ENCODE data around the gene ANTKMT. TPM values are rescaled to one million over a fixed set of nuclear protein-coding genes. Genes with fewer than 3 reads are reported as not detected.

Gene ANTKMT
- total RNA-seq, 1 donor from 2014 or later: 44.9 TPM

DNA sequence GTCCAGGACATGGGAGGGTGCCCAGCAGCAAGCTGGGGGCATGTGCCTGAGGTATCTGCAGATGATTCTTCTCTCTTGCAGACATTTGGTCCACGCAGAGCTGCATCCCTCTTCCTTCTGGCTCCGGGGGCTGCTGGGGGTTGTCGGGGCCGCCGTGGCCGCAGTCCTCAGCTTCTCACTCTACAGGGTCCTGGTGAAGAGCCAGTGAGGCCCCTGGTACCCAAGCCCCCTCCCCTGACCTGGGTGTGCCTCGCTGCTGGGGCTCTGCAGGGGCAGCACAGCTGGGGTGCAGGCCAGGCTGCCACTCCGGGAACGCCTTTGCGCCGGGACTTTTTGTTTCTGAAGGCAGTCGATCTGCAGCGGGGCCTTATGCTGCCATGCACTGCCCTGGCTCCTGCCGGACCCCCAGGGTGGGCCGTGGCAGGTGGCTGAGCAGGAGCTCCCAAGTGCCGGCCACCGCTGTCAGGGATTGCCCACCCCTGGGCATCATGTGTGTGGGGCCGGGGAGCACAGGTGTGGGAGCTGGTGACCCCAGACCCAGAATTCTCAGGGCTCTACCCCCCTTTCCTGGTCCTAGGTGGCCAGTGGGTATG lies 47.5 kb upstream of the ANTKMT start:
- Mint-ChIP-seq H3K4me1 (ENCODE audit: low read depth) (peaks cover 2% of the 10 kb centered on the region), H3K27ac (no peak overlapping the region), H3K36me3 (ENCODE audit: insufficient read depth) (no peaks in the 10 kb centered on the region), H3K27me3 (peaks cover 4% of the 10 kb centered on the region), H3K4me3 (ENCODE audit: low read depth) (no peak overlapping the region), H3K9me3 (ENCODE audit: low read depth) (no peaks in the 10 kb centered on the region)
- no peak for DNase-seq (ENCODE audit: low spot score, unreplicated experiment)
- TF ChIP-seq, protein P1, sequence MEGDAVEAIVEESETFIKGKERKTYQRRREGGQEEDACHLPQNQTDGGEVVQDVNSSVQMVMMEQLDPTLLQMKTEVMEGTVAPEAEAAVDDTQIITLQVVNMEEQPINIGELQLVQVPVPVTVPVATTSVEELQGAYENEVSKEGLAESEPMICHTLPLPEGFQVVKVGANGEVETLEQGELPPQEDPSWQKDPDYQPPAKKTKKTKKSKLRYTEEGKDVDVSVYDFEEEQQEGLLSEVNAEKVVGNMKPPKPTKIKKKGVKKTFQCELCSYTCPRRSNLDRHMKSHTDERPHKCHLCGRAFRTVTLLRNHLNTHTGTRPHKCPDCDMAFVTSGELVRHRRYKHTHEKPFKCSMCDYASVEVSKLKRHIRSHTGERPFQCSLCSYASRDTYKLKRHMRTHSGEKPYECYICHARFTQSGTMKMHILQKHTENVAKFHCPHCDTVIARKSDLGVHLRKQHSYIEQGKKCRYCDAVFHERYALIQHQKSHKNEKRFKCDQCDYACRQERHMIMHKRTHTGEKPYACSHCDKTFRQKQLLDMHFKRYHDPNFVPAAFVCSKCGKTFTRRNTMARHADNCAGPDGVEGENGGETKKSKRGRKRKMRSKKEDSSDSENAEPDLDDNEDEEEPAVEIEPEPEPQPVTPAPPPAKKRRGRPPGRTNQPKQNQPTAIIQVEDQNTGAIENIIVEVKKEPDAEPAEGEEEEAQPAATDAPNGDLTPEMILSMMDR (IDR thresholded peaks at IDR 0.05; ENCODE audit: unreplicated experiment): no peak

DNA sequence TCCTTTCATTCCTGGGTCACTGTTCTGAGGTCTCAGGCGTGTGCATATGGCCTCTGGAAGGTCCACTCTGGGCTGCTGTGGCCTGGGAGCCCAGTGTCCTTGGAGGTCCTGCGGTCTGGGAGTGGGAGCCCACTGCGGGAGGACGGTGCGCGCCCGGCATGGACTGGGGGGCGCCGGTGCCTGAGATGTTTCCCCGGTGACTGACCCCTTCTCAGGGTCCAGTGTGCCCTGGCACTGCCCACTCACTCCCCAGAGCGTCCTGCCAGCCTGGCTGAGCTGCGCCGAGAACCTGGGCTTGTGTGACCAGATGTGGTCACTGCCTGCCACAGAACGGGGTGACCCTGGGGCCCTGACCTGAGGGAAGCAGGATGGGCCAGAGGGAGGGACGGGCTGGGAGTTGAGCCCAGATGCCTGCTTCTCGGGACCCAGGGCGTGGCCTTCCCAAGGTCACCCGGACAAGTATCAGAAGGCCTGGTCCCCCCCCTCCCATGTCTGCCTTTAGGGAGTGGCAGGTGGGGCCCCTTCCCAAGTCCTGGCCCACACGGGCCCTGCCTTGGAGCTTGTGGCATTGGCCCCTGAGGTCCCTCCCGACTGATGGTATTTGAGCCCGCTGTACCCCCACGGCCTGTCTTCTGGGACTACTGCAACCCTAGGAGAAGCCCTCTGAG lies 46.6 kb upstream of the ANTKMT start:
- TF ChIP-seq, protein P1 (IDR thresholded peaks at IDR 0.05; ENCODE audit: unreplicated experiment): no peak
- DNase-seq (ENCODE audit: low spot score, unreplicated experiment): no peak
- no peaks in the 10 kb centered on the region for H3K36me3 Mint-ChIP-seq (ENCODE audit: insufficient read depth)

DNA sequence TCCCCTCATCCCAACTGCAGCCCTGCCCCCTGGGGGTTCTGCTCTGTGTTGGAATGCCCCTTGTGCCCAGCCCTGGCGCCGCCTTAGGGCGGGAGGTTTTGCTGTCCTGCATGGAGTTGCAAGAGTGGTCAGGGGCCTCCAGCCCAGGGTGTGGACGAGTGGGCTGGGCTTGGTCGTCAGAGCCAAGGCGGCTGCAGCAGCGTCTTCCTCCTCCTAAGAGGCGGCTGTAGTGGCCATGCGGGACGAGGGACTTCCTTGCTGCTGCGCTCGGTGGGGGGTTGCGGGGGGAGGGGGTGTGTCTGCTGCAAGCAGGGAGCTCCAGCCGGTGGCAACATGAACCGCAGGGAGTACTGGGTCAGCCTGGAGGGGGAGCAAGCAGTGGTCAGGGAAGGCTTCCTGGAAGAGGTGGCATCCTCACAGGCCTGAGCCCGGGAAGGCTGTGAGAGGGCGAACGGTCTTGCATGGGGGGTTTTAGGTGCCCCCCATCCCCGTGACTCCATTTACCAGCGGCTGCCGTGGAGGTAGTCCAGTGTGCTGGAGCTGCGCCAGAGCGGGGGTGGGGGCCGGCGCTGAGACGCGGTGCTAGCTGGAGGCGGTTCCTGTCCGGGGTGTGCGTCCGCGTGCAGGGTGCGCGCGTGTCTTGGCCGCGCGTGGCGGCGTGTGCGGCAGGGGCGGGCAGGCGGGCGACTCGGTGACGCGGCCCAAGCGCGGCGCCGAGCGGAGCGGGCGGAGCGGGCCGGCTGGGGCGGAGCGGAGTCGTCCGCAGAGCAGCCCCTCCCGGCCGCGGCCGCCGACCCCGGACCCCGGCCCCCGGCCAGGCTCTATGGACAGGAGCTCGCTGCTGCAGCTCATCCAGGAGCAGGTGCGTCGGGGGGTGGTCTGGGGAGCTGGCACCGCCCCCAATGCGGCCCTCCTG lies 45.7 kb upstream of the ANTKMT start, which contains the start of gene RHBDL1:
RHBDL1 (plus strand) TSS at position 704 of the 916 bp plus-strand sequence; CDS start at position 824, 120 bp downstream.
- TF ChIP-seq, protein P1 (IDR thresholded peaks at IDR 0.05; ENCODE audit: unreplicated experiment): no peak
- peak within 1 kb of the TSS; percentile 24 for H3K4me3 Mint-ChIP-seq (ENCODE audit: low read depth)
- H3K4me1 Mint-ChIP-seq (ENCODE audit: low read depth): no peaks in the 10 kb centered on the region
- H3K9me3 Mint-ChIP-seq (ENCODE audit: low read depth): no peaks in the 10 kb centered on the region
- H3K27ac Mint-ChIP-seq: no peak within 1 kb of the TSS
- H3K36me3 Mint-ChIP-seq (ENCODE audit: insufficient read depth): no peaks in the 10 kb centered on the region
- DNase-seq (ENCODE audit: low spot score, unreplicated experiment): no peak
- peaks cover 4% of the 10 kb centered on the region for H3K27me3 Mint-ChIP-seq

More for the DNA sequence above, 46.6 kb upstream of the ANTKMT start:
- H3K9me3 Mint-ChIP-seq (ENCODE audit: low read depth): no peaks in the 10 kb centered on the region
- H3K27ac Mint-ChIP-seq: no peak overlapping the region
- no peak overlapping the region for H3K4me3 Mint-ChIP-seq (ENCODE audit: low read depth)
- peaks cover 4% of the 10 kb centered on the region for H3K27me3 Mint-ChIP-seq
- H3K4me1 Mint-ChIP-seq (ENCODE audit: low read depth): no peaks in the 10 kb centered on the region

DNA sequence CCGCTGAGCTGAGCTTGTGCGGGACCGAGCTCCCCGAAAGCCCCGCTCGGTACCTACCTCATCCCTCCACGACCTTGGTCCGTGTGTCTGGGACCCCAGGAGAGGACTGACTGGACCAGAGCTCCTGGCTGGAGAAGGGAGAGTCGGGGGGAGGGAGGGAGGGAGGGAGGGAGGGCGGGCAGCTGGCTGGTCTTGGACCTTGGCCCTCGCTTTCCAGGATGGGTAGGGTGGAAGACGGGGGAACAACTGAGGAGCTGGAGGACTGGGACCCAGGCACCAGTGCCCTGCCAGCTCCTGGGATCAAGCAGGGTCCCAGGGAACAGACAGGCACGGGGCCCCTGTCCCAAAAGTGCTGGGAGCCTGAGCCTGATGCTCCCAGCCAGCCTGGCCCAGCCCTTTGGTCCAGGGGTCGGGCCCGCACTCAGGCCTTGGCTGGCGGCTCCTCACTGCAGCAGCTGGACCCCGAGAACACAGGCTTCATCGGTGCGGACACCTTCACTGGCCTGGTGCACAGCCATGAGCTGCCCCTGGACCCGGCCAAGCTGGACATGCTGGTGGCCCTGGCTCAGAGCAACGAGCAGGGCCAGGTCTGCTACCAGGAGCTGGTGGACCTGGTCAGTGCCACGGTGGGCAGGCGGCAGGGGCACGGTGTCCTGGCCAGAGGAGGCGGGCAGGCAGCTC lies 44.9 kb upstream of the ANTKMT start:
- Mint-ChIP-seq H3K4me1 (ENCODE audit: low read depth) (peaks cover 2% of the 10 kb centered on the region), H3K9me3 (ENCODE audit: low read depth) (no peaks in the 10 kb centered on the region), H3K27me3 (peaks cover 4% of the 10 kb centered on the region), H3K36me3 (ENCODE audit: insufficient read depth) (no peaks in the 10 kb centered on the region), H3K4me3 (ENCODE audit: low read depth) (no peak overlapping the region), H3K27ac (no peak overlapping the region)
- DNase-seq (ENCODE audit: low spot score, unreplicated experiment): no peak
- TF ChIP-seq, protein P1 (IDR thresholded peaks at IDR 0.05; ENCODE audit: unreplicated experiment): no peak

DNA sequence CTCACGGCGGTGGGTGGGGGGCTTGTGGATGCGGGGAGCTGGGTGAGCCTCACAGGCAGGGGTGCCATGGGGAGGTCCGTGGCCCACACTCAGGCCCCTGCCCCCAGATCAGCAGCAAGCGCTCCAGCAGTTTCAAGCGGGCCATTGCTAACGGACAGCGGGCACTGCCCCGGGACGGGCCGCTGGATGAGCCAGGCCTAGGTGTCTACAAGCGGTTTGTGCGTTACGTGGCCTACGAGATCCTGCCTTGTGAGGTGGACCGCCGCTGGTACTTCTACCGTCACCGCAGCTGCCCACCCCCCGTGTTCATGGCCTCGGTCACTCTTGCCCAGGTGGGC lies 44.4 kb upstream of the ANTKMT start:
- Mint-ChIP-seq H3K36me3 (ENCODE audit: insufficient read depth) (no peaks in the 10 kb centered on the region), H3K4me3 (ENCODE audit: low read depth) (no peak overlapping the region), H3K4me1 (ENCODE audit: low read depth) (peaks cover 5% of the 10 kb centered on the region), H3K9me3 (ENCODE audit: low read depth) (no peaks in the 10 kb centered on the region), H3K27me3 (peaks cover 4% of the 10 kb centered on the region), H3K27ac (no peak overlapping the region)
- no peak for DNase-seq (ENCODE audit: low spot score, unreplicated experiment)
- TF ChIP-seq, protein P1 (IDR thresholded peaks at IDR 0.05; ENCODE audit: unreplicated experiment): no peak

Measured in progenitor cell of endocrine pancreas (in vitro differentiated cells).